ENCODE data around the gene IL4I1. TPM values are rescaled to one million over a fixed set of nuclear protein-coding genes. Genes with fewer than 3 reads are reported as not detected.

Gene IL4I1
- total RNA-seq, 1 experiment from 2014 or later, result not detected

- POLR2A ChIA-PET, result interaction anchor here (1.3 kb wide), 1 partner anchor 9 kb away, joined by 4 read pairs; no protein-coding TSS in a partner anchor
- no peak for DNase-seq (ENCODE audit: unreplicated experiment)
Measured at GRCh38 chr19:49861107-49861506, 35.6 kb downstream of the IL4I1 start.

GRCh38 chr19:49860336-49861102, 36.2 kb downstream of the IL4I1 start:
- ChIA-PET CTCF (no interaction called here), POLR2A (interaction anchor here (1.3 kb wide), 1 partner anchor 9 kb away, joined by 4 read pairs; no protein-coding TSS in a partner anchor)
- Mint-ChIP-seq H3K27me3 (ENCODE audit: insufficient read depth, unreplicated experiment) (no peaks in the 10 kb centered on the region), H3K9me3 (ENCODE audit: unreplicated experiment) (no peaks in the 10 kb centered on the region), H3K36me3 (ENCODE audit: insufficient read depth, unreplicated experiment) (peaks cover 82% of the 10 kb centered on the region), H3K27ac (ENCODE audit: low read depth, unreplicated experiment) (no peak overlapping the region), H3K4me1 (ENCODE audit: insufficient read depth, unreplicated experiment) (no peaks in the 10 kb centered on the region), H3K4me3 (ENCODE audit: unreplicated experiment) (no peak overlapping the region)
- no peak for TF ChIP-seq CTCF (IDR thresholded peaks at IDR 0.05; ENCODE audit: unreplicated experiment)
- intact Hi-C loops (cut with micrococcal nuclease), result no loop called here
- TSS peak; percentile 33 for BruUV-seq (replicated peaks)
- no peak for DNase-seq (ENCODE audit: unreplicated experiment)

More at GRCh38 chr19:49861107-49861506, 35.6 kb downstream of the IL4I1 start:
- no peak overlapping the region for H3K27ac Mint-ChIP-seq (ENCODE audit: low read depth, unreplicated experiment)
- no peaks in the 10 kb centered on the region for H3K27me3 Mint-ChIP-seq (ENCODE audit: insufficient read depth, unreplicated experiment)
- H3K9me3 Mint-ChIP-seq (ENCODE audit: unreplicated experiment), result no peaks in the 10 kb centered on the region
- intact Hi-C loops (cut with micrococcal nuclease), result no loop called here
- no peak for TF ChIP-seq CTCF (IDR thresholded peaks at IDR 0.05; ENCODE audit: unreplicated experiment)
- H3K36me3 Mint-ChIP-seq (ENCODE audit: insufficient read depth, unreplicated experiment), result peaks cover 82% of the 10 kb centered on the region
- BruUV-seq (replicated peaks), result no TSS peak
- CTCF ChIA-PET, result no interaction called here
- no peak overlapping the region for H3K4me3 Mint-ChIP-seq (ENCODE audit: unreplicated experiment)
- H3K4me1 Mint-ChIP-seq (ENCODE audit: insufficient read depth, unreplicated experiment), result no peaks in the 10 kb centered on the region

- Mint-ChIP-seq H3K4me3 (ENCODE audit: unreplicated experiment) (no peak overlapping the region), H3K4me1 (ENCODE audit: insufficient read depth, unreplicated experiment) (no peaks in the 10 kb centered on the region)
- CTCF ChIA-PET, result no interaction called here
Measured at GRCh38 chr19:49859682-49860335, 36.9 kb downstream of the IL4I1 start.

More at GRCh38 chr19:49859682-49860335, 36.9 kb downstream of the IL4I1 start:
- H3K36me3 Mint-ChIP-seq (ENCODE audit: insufficient read depth, unreplicated experiment), result peaks cover 79% of the 10 kb centered on the region
- no peak for TF ChIP-seq CTCF (IDR thresholded peaks at IDR 0.05; ENCODE audit: unreplicated experiment)
- no peaks in the 10 kb centered on the region for H3K9me3 Mint-ChIP-seq (ENCODE audit: unreplicated experiment)
- no TSS peak for BruUV-seq (replicated peaks)
- POLR2A ChIA-PET, result interaction anchor here (1.2 to 1.3 kb wide), 3 partner anchors 8 to 10 kb away, joined by 3 to 11 read pairs (median 4); partner anchors contain the start of gene PTOV1
- DNase-seq (ENCODE audit: unreplicated experiment), result no peak
- intact Hi-C loops (cut with micrococcal nuclease), result loop anchor here (10.0 kb wide), 1 partner anchor 185 kb away; the partner anchor contains the start of gene PRMT1
- H3K27me3 Mint-ChIP-seq (ENCODE audit: insufficient read depth, unreplicated experiment), result no peaks in the 10 kb centered on the region
- H3K27ac Mint-ChIP-seq (ENCODE audit: low read depth, unreplicated experiment), result no peak overlapping the region

Measured in MCF 10A (cell line).